B cell (primary cell): ENCODE results near the gene PEX16. TPM values are rescaled to one million over a fixed set of nuclear protein-coding genes. Genes with fewer than 3 reads are reported as not detected.

Experiments
- ATAC-seq: fragments of 200-7000 bp; cut with Tn5 transposase; one replicate; pipeline ENCODE4 v1.10.0; 2021; ENCODE audit warnings: low read depth, mild to moderate bottlenecking, moderate number of reproducible peaks, moderate library complexity
- CTCF ChIA-PET: fragments of 350-600 bp; sonication (Branson Sonifier 250); formaldehyde crosslinking; loops from one replicate; lab custom pipeline; 2021; ENCODE audit warnings: antibody characterized with exemption, inconsistent platforms; lab: Charles Lee
- POLR2A ChIA-PET: fragments of 350-600 bp; sonication (Branson Sonifier 250); formaldehyde crosslinking; loops from one replicate; lab custom pipeline; 2021; ENCODE audit warnings: antibody characterized with exemption; lab: Charles Lee
- DNase-seq: peaks from one replicate; pipeline ENCODE4 v3.0.0; 2013
- H2AFZ ChIP-seq: 2 replicates; pipeline ENCODE4 v1.6.1; 2012; ENCODE audit warnings: mild to moderate bottlenecking, low read depth, low read length; ENCODE audit not compliant: insufficient read depth, poor library complexity, severe bottlenecking
- H3K27ac ChIP-seq, 2 donors: 1 replicate in 1 of 2; 2 replicates in 1 of 2; pipeline ENCODE4 v1.5.1; 2012 to 2013; ENCODE audit warnings: low read length in 2 of 2, mild to moderate bottlenecking in 2 of 2, moderate library complexity in 1 of 2
- H3K27me3 ChIP-seq, 4 experiments: fragments of 200-600 bp in 1 of 4; sonication (generic) in 1 of 4; replicated peaks in 1 of 4; 1 replicate in 2 of 4; 2 replicates in 2 of 4; pipeline versions ENCODE4 v1.6.1 to v1.7.0; 2013 to 2016; ENCODE audit warnings: low read length in 3 of 4, mild to moderate bottlenecking in 2 of 4, mixed read lengths in 1 of 4, moderate library complexity in 1 of 4; ENCODE audit not compliant: insufficient read depth in 4 of 4, control insufficient read depth in 3 of 4; ENCODE audit errors: control extremely low read depth in 1 of 4
- H3K36me3 ChIP-seq, 2 experiments: replicated peaks in 1 of 2; 1 replicate in 1 of 2; 2 replicates in 1 of 2; pipeline versions ENCODE4 v1.6.1 to v1.7.1; 2013; ENCODE audit warnings: low read length in 1 of 2; ENCODE audit not compliant: insufficient read depth in 2 of 2, control insufficient read depth in 1 of 2; ENCODE audit errors: control extremely low read depth in 1 of 2, extremely low read depth in 1 of 2
- H3K4me1 ChIP-seq, 2 donors: fragments of 200-600 bp in 1 of 2; sonication (generic) in 1 of 2; 1 replicate in 1 of 2; 2 replicates in 1 of 2; pipeline versions ENCODE4 v1.5.1 to v1.6.1; 2013 to 2017; ENCODE audit warnings: low read length in 2 of 2; ENCODE audit not compliant: control insufficient read depth in 2 of 2, insufficient read depth in 2 of 2
- H3K4me2 ChIP-seq: replicated peaks from 2 replicates; pipeline ENCODE3; 2012; ENCODE audit warnings: mild to moderate bottlenecking, low read depth, low read length; ENCODE audit not compliant: poor library complexity, severe bottlenecking
- H3K4me3 ChIP-seq, 5 experiments: fragments of 200-600 bp in 1 of 5; sonication (generic) in 1 of 5; 1 replicate in 3 of 5; 2 replicates in 2 of 5; pipeline versions ENCODE4 v1.5.1 to v1.7.0; 2011 to 2016; ENCODE audit warnings: low read length in 4 of 5, mild to moderate bottlenecking in 4 of 5, low read depth in 2 of 5, control low read depth in 1 of 5, moderate library complexity in 1 of 5; ENCODE audit not compliant: insufficient read depth in 1 of 5; ENCODE audit errors: control extremely low read depth in 1 of 5, extremely low read depth in 1 of 5
- H3K79me2 ChIP-seq: fragments of 200-600 bp; sonication (generic); one replicate; pipeline ENCODE4 v1.6.0; 2016; ENCODE audit warnings: low read length; ENCODE audit not compliant: control insufficient read depth, insufficient read depth
- H3K9ac ChIP-seq: fragments of 200-600 bp; sonication (generic); 2 replicates; pipeline ENCODE4 v1.6.1; 2017; ENCODE audit warnings: mild to moderate bottlenecking, low read length, moderate library complexity
- H3K9me3 ChIP-seq, 3 donors: one replicate each; pipeline versions ENCODE4 v1.6.1 to v1.7.1; 2013; ENCODE audit warnings: low read length in 2 of 3; ENCODE audit not compliant: control insufficient read depth in 2 of 3, insufficient read depth in 1 of 3; ENCODE audit errors: control extremely low read depth in 1 of 3
- H4K20me1 ChIP-seq: 2 replicates; pipeline ENCODE4 v1.6.0; 2012; ENCODE audit warnings: mild to moderate bottlenecking, low read length; ENCODE audit not compliant: insufficient read depth, control insufficient read depth, poor library complexity, severe bottlenecking
- H3K27ac Mint-ChIP-seq: one replicate; pipeline ENCODE4 v1.8.0; 2021; ENCODE audit warnings: mixed read lengths
- H3K27me3 Mint-ChIP-seq: one replicate; pipeline ENCODE4 v1.8.0; 2021; ENCODE audit warnings: mixed read lengths
- H3K4me1 Mint-ChIP-seq: one replicate; pipeline ENCODE4 v1.8.0; 2021; ENCODE audit warnings: mixed read lengths
- H3K4me3 Mint-ChIP-seq: one replicate; pipeline ENCODE4 v1.8.0; 2021; ENCODE audit warnings: mixed read lengths
- H3K9me3 Mint-ChIP-seq: one replicate; pipeline ENCODE4 v1.8.0; 2022; ENCODE audit warnings: mixed read lengths; ENCODE audit not compliant: insufficient read depth
- CTCF ChIP-seq: fragments of 200-600 bp; IDR thresholded peaks from one replicate; pipeline ENCODE4 v1.8.0; 2022; ENCODE audit warnings: antibody characterized with exemption, mild to moderate bottlenecking
- EZH2 ChIP-seq: IDR thresholded peaks from 2 replicates; pipeline ENCODE4 v1.6.1; 2012; ENCODE audit warnings: borderline replicate concordance, low read depth, mild to moderate bottlenecking, moderate library complexity, low read length; ENCODE audit not compliant: insufficient read depth, poor library complexity, severe bottlenecking
- WGBS: methylation state at CpG from one replicate; pipeline ENCODE4 v1.1.5; 2013; ENCODE audit warnings: missing lambda C conversion rate; ENCODE audit not compliant: insufficient coverage; 5-methylcytosine and 5-hydroxymethylcytosine counted together
- intact Hi-C: fragments of 100-400 bp; cut with micrococcal nuclease; formaldehyde crosslinking; loops from one replicate; pipeline ENCODE4 v1.10.0; 2022
- polyA plus RNA-seq: library from polyadenylated mRNA; depleted of rRNA; stranded (reverse); fragments of >200 nt; gene quantifications from 2 replicates; pipeline ENCODE4 v1.2.3, GENCODE V29; 2012
- total RNA-seq, 2 donors: library from RNA; stranded (reverse); fragments of 120-200 nt in 1 of 2; gene quantifications; 1 replicate in 1 of 2; 2 replicates in 1 of 2; pipeline versions ENCODE4 v1.2.3 to v1.2.4, GENCODE V29; 2013 to 2022

PEX16 gene
- total and polyA plus RNA-seq, 2 donors (not counting 1 experiment from before 2014, with no cell fraction given), result 89.4 to 107 TPM

GRCh38 chr11:45964911-45965389 is 47.3 kb upstream of the PEX16 start:
- H3K27ac ChIP-seq, result peak overlapping the region in 1 of 2 donors; percentile 71
- H3K9ac ChIP-seq, result no peak overlapping the region
- peak overlapping the region; percentile 49 for H3K4me2 ChIP-seq
- H3K4me3 ChIP-seq, result no peak overlapping the region
- H3K79me2 ChIP-seq, result no peaks in the 10 kb centered on the region
- no peaks in the 10 kb centered on the region for H4K20me1 ChIP-seq
- no peaks in the 10 kb centered on the region for H3K27me3 ChIP-seq
- POLR2A ChIA-PET, result interaction anchor here (0.6 to 1.4 kb wide), 6 partner anchors 34 to 115 kb away, joined by 3 to 6 read pairs (median 4); partner anchors contain the start of gene PEX16
- peak; percentile 82 for DNase-seq
- ATAC-seq, result peak; percentile 95
- WGBS, result 48% methylated on average over 5 of the region's 9 CpGs
- Mint-ChIP-seq H3K4me1 (no peaks in the 10 kb centered on the region), H3K4me3 (no peak overlapping the region), H3K9me3 (no peaks in the 10 kb centered on the region), H3K27me3 (no peaks in the 10 kb centered on the region), H3K27ac (no peak overlapping the region)
- TF ChIP-seq EZH2 (no peak), CTCF (peak; percentile 95)
- peaks cover 0 to 1% (median 0%) of the 10 kb centered on the region in 3 donors for H3K9me3 ChIP-seq
- peaks cover 26 to 40% of the 10 kb centered on the region in 2 experiments for H3K36me3 ChIP-seq
- peak overlapping the region; percentile 68 for H2AFZ ChIP-seq
- H3K4me1 ChIP-seq, result peaks cover 5 to 6% of the 10 kb centered on the region in 2 donors
- CTCF ChIA-PET, result interaction anchor here (0.6 to 6.2 kb wide), 38 partner anchors 9 to 701 kb away, joined by 3 to 58 read pairs (median 5); partner anchors contain the start of genes ATG13, CRY2, LARGE2 and PEX16
- intact Hi-C loops, result loop anchor here (1.0 to 2.0 kb wide), 3 partner anchors 34 to 42 kb away; partner anchors contain the start of gene LARGE2

GRCh38 chr11:45961751-45962240 is 44.1 kb upstream of the PEX16 start:
- Histone ChIP-seq H3K27ac (no peak overlapping the region), H3K4me1 (peaks cover 5 to 6% of the 10 kb centered on the region in 2 donors), H3K4me2 (no peak overlapping the region), H3K4me3 (no peak overlapping the region), H3K79me2 (no peaks in the 10 kb centered on the region), H3K36me3 (peaks cover 14 to 18% of the 10 kb centered on the region in 2 experiments), H3K9ac (no peak overlapping the region), H2AFZ (no peak overlapping the region), H4K20me1 (no peaks in the 10 kb centered on the region), H3K27me3 (no peaks in the 10 kb centered on the region), H3K9me3 (peaks cover 0 to 5% (median 0%) of the 10 kb centered on the region in 3 donors)
- POLR2A ChIA-PET, result no interaction called here
- ATAC-seq, result no peak
- intact Hi-C loops, result no loop called here
- H3K4me1 Mint-ChIP-seq, result no peaks in the 10 kb centered on the region
- H3K27ac Mint-ChIP-seq, result no peak overlapping the region
- no peaks in the 10 kb centered on the region for H3K9me3 Mint-ChIP-seq
- no peak overlapping the region for H3K4me3 Mint-ChIP-seq
- no CpG with 5 or more reads among the region's 7 CpGs for WGBS
- CTCF ChIA-PET, result interaction anchor here (1.0 to 6.2 kb wide), 2 partner anchors 18 to 41 kb away, joined by 3 to 58 read pairs; partner anchors contain the start of genes LARGE2 and PEX16
- TF ChIP-seq CTCF (no peak), EZH2 (no peak)
- DNase-seq, result no peak
- no peaks in the 10 kb centered on the region for H3K27me3 Mint-ChIP-seq
